GM19324 (cell line): ENCODE measurements around the gene SIMC1.
A peak's percentile ranks its signal among the peaks of the same experiment; 100 is the strongest.
"Not testable (repeated sequence)": the region's sequence is repeated elsewhere in the genome, so short reads cannot be mapped to it uniquely, and the experiment has no call there.

Experiments
- ATAC-seq: cut with Tn5 transposase; IDR thresholded peaks from one replicate; pipeline ENCODE4 v1.9.1; 2021; ENCODE audit warnings: mild to moderate bottlenecking, moderate library complexity; ENCODE audit not compliant: unreplicated experiment, low FRiP score

Gene SIMC1

GRCh38 chr5:176214466-176215021 is 23.7 kb upstream of the SIMC1 start:
- ATAC-seq, result not testable (repeated sequence)

- ATAC-seq, result not testable (repeated sequence)
Measured at GRCh38 chr5:176216393-176216916, 21.8 kb upstream of the SIMC1 start.

DNA sequence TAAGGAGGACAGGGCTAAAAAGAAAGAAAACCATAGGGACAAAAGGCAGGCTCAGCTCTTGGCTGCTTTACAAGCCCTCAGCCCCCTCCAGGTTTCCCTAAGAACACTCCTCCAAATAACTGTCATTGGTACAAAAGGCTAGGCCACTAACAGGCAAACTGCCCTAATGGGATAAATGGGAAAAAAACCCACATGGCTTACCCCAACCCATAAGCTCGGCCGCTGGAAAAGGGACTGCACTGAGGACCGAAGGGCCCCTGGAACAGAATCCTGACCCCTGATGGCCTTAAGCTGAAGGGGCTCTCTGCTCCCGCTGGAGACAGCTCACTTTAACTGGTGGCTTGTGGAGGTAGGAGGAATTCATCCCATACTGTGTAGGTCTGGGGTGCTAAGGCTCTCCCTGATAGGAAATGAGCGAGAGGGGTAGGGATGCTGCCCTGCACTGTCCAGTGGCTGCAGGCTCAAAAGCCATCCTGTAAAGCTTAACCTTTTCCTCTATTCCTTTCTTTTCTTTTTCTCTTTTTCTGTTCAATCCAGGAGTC is 21.0 kb upstream of the SIMC1 start:
- not testable (repeated sequence) for ATAC-seq

DNA sequence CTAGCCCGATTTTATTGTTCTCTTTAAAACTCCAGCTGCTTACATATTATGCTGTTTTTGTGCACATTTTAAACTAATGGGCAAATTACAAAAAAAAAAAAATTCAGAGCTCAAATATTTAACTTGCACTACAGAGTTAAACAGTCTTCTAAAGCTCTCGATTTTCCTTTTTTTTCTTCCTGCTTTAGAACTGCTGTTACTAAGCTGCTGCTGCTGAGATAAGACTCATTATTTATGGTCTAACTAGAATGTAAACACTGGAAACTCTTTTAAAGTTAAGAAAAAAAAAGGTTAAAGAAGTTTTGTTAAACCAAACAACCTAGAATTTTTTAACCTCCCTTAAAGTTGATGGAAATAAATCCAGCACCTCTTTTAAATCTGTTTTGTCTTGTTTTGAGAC is 20.5 kb upstream of the SIMC1 start:
- ATAC-seq, result not testable (repeated sequence)

GRCh38 chr5:176222006-176222405 is 16.2 kb upstream of the SIMC1 start:
- not testable (repeated sequence) for ATAC-seq

DNA sequence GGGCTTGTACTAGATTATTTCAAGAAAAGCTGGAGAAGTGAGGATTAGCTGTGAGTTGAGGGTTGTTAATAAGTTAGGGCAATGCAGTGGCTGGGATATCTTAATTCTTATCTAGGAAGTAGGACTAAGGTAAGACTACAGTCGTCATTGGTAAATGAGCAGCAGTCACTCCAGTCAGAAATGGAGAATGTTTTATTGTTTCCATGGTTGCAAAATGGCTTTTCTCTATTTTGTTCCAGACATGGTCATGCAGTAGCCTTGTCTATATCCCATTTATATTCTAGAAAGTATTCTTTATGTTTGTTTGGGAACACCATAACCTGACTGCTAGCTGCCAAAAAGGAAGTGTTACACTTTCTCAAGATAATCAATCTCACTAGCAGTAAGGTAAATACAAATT is 9.9 kb upstream of the SIMC1 start:
- ATAC-seq, result not testable (repeated sequence)

- not testable (repeated sequence) for ATAC-seq
Measured at GRCh38 chr5:176233253-176233652, 5.0 kb upstream of the SIMC1 start.

GRCh38 chr5:176235155-176235554 is 3.1 kb upstream of the SIMC1 start:
- ATAC-seq, result not testable (repeated sequence)

GRCh38 chr5:176238645-176239283 is 540 bp downstream of the SIMC1 start:
- peak; percentile 53 for ATAC-seq

GRCh38 chr5:176239304-176239703 is 1.1 kb downstream of the SIMC1 start:
- not testable (repeated sequence) for ATAC-seq

GRCh38 chr5:176244318-176244717 is 6.1 kb downstream of the SIMC1 start:
- not testable (repeated sequence) for ATAC-seq

GRCh38 chr5:176245074-176245473 is 6.8 kb downstream of the SIMC1 start:
- ATAC-seq, result not testable (repeated sequence)

- ATAC-seq, result not testable (repeated sequence)
Measured at GRCh38 chr5:176245489-176245888, 7.3 kb downstream of the SIMC1 start.

DNA sequence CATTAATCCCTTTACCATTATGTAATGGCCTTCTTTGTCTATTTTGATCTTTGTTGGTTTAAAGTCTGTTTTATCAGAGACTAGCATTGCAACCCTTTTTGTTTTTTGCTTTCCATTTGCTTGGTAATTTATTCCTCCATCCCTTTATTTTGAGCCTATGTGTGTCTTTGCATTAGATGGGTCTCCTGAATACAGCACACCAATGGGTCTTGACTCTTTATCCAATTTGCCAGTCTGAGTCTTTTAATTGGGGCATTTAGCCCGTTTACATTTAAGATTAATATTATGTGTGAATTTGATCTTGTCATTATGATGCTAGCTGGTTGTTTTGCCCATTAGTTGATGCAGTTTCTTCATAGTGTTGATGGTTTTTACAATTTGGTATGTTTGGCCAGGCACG is 12.5 kb downstream of the SIMC1 start:
- not testable (repeated sequence) for ATAC-seq

- not testable (repeated sequence) for ATAC-seq
Measured at GRCh38 chr5:176252171-176252570, 13.9 kb downstream of the SIMC1 start.

- ATAC-seq, result not testable (repeated sequence)
Measured at GRCh38 chr5:176253370-176254065, 15.3 kb downstream of the SIMC1 start.

- not testable (repeated sequence) for ATAC-seq
Measured at GRCh38 chr5:176254066-176254393, 15.8 kb downstream of the SIMC1 start.

DNA sequence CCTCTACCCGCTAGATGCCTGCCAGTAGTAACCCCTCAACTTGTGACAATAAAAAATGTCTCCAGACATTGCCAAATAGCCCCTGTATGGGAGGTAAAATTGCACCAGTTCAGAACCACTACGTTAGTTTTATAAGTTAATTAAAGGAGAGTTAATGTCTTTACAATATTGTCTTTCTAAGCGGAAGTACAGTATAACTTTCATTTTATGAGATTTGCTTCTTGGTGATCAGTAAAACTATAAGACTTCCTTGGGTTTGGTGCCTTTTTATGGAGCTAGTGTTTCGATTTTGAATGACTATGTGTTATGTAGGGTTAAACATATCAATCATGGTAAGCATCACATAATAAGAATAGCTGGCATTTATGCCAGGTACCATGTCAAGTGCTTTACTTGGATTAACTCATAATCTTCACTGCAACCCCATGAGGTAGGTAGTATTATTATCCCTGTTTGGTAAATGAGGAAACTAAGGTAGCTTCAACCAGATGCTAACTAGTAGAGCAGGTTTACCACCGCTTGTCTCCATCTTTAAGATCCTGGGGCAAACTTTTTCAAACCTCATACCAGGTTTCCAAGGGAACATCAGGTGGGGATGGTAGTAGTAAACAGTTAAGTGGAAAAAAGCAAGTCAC is 19.8 kb downstream of the SIMC1 start:
- ATAC-seq, result not testable (repeated sequence)

DNA sequence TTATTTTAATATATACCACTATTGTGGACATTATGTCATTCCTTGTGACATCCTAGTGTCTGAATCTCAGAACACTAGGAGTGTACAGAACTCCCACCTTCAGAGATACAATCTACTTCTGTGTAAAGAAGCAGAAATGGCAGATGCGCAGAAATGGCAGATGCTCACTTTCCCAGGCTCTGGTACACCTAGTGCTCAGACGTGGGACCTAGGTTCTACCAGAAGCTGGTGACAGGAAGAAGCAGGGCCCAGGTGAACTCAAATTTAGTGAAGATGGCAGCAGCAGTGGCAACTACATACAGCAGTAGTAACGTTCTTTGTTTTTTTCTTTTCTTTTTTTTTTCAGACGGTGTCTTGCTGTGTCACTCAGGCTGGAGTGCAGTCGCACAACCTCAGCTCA is 22.5 kb downstream of the SIMC1 start:
- not testable (repeated sequence) for ATAC-seq

GRCh38 chr5:176266448-176266847 is 28.2 kb downstream of the SIMC1 start:
- not testable (repeated sequence) for ATAC-seq

- ATAC-seq, result not testable (repeated sequence)
Measured at GRCh38 chr5:176289018-176289417, 50.8 kb downstream of the SIMC1 start.
